Measurements from ENCODE around the gene AUH.
"Not testable (repeated sequence)": the region's sequence is repeated elsewhere in the genome, so short reads cannot be mapped to it uniquely, and the experiment has no call there.

The AUH gene

GRCh38 chr9:91200692-91201336 is 160.9 kb downstream of the AUH start:
- no peak for DNase-seq

DNA sequence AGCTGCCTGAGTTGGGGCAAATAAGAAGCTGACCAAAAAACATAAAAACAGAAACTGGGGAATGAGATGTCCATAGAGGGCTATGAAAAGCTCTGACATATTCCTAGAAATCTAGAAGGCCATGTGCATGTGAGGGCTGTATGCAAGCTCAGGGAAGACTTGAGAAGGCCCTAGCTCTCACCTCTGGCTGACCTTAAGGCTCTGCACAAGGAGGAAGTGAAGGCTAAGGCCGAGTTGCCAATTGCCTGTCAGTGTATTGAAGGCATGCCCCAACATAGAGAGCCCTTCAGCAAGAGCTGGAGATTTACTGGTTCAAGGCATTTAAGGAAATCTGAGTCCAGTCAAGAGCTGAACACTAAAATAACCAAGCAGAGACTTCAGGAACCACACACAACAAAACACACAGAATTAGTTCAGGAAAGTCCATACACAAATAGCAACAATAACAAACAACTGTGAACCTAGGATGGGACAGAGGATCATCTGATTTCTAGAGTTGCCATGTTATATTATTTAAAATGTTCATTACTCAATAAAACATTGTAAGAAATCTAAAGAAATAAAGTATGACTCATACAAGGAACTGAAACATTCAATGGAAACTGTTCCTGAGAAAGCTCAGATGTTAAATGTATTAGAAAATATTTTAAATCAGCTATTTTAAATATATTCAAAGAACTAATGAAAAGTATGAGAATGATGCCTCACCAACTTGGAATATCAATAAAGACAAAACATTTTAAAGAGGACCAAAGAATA is 161.8 kb downstream of the AUH start:
- DNase-seq: no peak

DNA sequence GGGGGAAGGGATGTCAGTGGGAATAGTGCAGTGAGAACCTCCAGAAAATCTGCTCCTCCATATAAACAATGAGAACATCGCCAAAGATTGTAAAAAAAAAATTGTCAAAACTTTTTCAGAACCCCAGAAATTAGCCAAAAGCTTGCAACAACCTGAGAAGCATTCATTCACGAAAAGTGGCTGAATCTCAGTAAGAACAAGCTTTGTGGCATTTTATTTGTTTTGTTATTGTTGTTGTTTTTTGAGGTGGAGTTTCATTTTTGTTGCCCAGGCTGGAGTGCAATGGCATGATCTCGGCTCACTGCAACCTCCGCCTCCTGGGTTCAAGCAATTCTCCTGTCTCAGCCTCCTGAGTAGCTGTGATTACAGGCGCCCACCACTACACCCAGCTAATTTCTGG is 162.8 kb downstream of the AUH start:
- not testable (repeated sequence) for DNase-seq

- DNase-seq: no peak
These were observed 163.3 kb downstream of the AUH start for GRCh38 chr9:91198405-91198804.

- peak; percentile 86 for DNase-seq
These were observed 164.2 kb downstream of the AUH start for GRCh38 chr9:91197232-91198181.

- DNase-seq: no peak
These were observed 165.4 kb downstream of the AUH start for GRCh38 chr9:91196103-91196950.

DNA sequence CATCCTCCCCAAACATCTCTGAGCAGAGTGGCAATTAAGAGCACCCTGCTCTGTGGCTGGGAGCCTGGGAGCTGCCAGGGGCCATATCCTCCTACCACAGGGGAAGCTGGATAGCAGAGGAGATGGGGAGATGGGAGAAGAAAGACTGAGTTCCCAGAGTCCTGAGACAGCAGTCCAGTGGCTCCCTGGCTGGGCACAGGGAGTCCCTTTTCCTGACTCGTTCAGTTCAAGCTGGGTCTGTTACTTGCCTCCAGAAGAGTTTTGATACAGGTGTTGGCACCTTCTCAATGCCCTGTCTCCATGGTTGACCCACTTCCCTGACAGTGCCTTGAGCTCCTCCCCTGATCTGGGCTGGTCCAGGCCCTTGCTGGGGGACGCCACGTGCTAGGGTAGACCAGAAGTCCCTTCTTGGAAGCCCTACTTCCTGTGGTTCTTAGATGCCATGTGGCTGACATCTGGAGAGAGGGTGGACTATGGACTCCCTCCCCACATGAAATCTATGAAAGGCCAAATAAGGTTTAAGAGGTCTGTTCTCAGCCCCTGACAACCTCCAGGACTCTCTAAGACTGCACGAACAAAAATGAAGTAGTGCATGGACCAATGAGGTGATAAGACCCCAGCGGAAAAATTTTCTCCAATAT is 166.2 kb downstream of the AUH start:
- DNase-seq: no peak

- peak; percentile 84 for DNase-seq
These were observed 167.9 kb downstream of the AUH start for GRCh38 chr9:91193658-91194391.

- peak; percentile 87 for DNase-seq
These were observed 168.5 kb downstream of the AUH start for GRCh38 chr9:91193087-91193657.

- no peak for DNase-seq
These were observed 169.2 kb downstream of the AUH start for GRCh38 chr9:91192381-91193086.

GRCh38 chr9:91191411-91192380 is 170.0 kb downstream of the AUH start:
- DNase-seq: no peak

DNA sequence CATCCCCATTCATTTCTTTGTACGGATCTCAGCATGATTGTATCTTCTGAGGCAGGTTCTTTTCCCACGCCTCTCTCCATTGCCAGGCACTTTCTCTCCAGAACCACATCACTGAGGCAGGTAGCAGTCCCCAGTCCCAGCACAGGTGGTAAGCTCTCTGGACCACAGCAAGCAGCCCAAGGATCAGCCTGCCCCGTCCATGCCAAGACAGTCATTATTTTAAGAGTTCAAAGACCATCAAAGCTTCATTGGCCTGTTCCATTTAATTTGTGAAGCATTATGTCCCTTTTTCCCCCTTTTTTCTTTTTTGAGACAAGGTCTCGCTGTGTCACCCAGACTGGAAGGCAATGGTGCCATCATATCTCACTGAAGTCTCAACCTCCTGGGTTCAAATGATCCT is 171.7 kb downstream of the AUH start:
- DNase-seq: no peak

GRCh38 chr9:91188719-91189590 is 172.8 kb downstream of the AUH start:
- no peak for DNase-seq

DNA sequence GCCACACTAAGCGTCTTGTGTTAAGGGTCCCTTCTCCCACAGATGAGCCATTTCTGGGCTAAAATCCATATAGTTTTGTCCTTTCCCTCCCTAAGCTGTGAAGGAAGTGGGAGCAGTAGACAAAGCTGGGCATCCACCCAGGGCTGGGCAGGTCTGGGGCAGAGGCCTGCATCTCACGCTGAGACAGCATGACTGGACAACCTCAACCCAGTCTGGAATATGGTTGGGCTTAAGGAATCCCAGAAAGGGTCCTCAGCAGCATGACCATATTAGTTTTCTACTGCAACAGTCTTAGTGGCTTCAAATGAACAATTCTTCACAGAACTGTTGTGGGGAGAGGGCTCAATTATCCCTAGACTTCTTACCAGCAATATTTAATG is 173.8 kb downstream of the AUH start:
- DNase-seq: no peak

DNA sequence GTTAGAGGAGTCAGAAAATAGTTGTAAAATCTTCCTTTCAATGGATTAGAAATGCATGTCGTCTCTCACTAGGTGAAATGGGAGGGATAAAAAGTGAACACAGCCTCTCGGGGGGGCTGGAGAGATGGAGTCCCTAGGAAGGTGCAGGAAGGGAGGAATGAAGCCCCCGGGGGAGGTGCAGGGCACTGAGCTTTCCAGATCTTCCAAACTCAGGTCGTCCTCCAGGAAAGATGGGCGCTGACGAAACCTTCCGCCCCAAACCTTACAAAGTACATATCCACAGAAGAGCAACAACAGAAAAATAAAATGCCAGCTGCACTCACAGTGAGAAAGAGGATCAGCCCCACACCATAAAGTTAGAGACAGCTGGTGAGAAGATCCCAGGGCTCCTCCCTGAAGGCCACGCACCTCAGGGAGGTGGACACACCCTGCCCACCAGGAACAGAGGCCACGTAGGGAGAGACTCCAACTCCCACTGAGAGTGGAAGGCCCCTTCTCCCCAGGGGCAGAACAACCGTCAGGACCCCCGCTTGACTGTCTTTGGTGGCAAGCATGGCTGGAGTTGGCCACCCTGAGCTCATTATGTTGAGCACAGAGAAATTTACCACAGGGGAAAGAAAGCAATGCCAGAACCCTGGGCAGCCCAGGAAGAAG is 174.3 kb downstream of the AUH start:
- no peak for DNase-seq

GRCh38 chr9:91186632-91187108 is 175.0 kb downstream of the AUH start:
- no peak for DNase-seq

- no peak for DNase-seq
These were observed 176.4 kb downstream of the AUH start for GRCh38 chr9:91185193-91185886.

All from right hindlimb (tissue), 1 donor.